CD4-positive, alpha-beta T cell treated with Interleukin-6 at 100 ng/mL for 8 hours (primary cell): ENCODE measurements around the gene PLIN5.
A peak's percentile ranks its signal among the peaks of the same experiment; 100 is the strongest.
"Not testable (repeated sequence)": the region's sequence is repeated elsewhere in the genome, so short reads cannot be mapped to it uniquely, and the experiment has no call there.

Source experiments
- DNase-seq: peaks from one replicate; pipeline ENCODE4 v3.0.0-alpha.2; 2020; ENCODE audit warnings: mixed read lengths, low spot score

PLIN5 gene

DNA sequence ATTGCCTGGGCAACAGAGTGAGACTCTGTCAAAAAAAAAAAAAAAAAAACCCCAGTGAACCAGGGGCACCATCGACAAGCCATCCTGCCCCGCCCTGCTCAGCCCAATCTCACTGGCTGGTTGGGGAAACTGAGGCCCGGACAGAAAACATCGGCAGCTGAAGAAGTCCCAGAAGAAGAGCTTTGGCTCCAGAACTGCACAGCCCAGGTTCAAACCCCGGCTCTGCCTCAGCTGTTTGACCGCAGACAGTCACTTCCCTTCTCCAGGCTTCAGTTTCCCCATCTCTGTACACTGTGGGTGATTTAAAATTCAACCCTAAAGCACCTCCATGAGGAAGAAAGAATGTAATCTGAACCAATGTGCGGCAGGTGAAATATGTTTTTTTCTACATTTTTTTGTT lies 33.9 kb upstream of the PLIN5 start:
- no peak for DNase-seq

DNA sequence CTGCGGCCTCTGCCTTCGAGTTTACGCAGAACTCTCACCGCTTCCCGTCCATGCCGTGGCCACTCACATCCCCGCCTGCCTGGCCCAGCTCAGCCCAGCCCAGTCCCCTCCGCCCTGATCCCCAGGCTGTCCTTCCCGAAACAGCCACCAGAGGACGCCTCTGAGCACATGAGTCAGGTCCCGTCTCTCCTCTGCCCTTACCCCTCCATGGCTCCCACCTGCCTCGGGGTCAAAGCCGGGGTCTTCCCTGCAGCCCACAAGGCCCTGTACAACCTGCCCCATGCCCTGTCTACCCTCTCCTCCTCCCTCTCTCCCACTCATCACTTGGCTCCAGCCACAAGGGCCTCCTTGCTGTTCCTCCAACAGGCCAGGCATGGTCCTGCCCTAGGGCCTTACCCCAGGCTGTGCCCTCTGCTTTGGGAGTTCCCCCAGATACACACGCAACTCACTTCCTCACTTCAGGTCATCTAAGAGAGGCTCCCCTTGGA lies 32.6 kb upstream of the PLIN5 start:
- peak; percentile 36 for DNase-seq

DNA sequence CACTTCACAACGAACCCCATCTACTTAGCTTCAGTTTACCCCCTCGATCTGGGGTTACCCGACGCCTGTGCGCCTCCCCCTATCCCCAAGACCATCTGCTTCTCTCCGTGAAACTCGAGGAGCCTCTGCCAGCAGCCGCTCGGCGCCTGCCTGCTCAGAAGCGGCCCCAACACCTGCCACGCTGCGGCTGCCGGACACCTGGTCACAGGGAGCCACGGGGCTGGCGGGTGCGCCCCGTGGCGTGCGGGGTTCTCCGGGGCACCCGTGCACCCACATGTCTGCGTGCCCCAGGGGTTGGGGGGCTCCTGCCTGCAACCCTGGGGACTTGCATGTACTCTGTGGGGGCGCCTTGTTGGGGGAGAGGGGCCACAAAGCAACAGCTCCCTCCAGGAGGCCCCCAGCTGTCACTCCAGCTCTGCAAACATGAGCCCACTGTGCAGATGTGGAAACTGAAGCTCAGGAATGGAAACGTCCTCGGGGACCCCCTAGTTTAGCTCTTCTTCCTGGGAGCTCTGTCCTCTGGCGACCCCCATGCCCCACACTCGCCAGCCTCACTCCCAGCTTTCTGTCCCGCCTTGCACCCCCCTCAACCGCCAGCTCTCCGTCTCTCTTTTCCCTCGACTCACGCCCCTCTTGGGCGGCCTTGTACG lies 31.5 kb upstream of the PLIN5 start:
- DNase-seq, result no peak

DNA sequence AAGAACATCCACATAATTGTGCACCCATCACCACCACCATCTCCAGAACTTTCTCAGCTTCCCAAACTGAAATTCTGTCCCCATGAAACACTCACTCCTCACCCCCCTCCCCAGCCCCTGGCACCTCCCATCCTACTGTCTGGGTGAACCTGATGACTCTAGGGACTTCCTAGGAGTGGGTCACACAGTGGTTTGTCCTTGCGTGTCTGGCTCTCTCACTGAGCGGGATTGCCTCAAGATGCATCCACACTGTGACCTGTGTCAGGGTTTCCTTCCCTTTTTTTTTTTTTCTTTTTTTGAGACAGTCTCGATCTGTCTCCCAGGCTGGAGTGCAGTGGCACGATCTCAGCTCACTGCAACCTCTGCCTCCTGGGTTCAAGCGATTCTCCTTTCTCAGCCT lies 28.5 kb upstream of the PLIN5 start:
- DNase-seq, result not testable (repeated sequence)

DNA sequence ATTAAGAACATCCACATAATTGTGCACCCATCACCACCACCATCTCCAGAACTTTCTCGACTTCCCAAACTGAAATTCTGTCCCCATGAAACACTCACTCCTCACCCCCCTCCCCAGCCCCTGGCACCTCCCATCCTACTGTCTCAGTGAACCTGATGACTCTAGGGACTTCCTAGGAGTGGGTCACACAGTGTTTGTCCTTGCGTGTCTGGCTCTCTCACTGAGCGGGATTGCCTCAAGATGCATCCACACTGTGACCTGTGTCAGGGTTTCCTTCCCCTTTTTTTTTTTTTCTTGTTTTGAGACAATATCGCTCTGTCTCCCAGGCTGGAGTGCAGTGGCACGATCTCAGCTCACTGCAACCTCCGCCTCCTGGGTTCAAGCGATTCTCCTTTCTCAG lies 27.1 kb upstream of the PLIN5 start:
- not testable (repeated sequence) for DNase-seq

DNA sequence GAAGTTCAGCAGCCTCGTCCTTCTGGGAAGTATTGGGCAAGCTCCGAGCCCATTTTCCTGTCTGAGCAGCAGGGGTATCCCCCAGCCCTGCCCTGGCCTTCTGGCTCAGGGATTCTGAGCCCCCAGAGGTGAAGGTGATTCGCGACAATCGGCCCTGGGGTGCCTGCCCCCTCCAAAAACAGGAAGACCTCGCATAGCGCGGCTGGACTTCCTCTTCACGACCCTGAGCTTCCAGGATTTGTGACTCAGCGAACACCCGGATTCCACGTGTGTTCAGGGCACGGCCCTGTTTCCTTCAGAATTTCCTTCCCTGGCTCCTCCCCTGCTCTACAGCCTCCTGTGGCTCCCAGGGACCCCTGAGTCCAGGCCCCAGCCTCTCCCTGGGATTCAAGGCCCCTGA lies 24.5 kb upstream of the PLIN5 start, which contains the start of gene SEMA6B:
TSS of gene SEMA6B (minus strand) at position 116 of the 400 bp plus-strand sequence. CDS start 1,227 bp downstream, outside the sequence.
- DNase-seq, result no peak

DNA sequence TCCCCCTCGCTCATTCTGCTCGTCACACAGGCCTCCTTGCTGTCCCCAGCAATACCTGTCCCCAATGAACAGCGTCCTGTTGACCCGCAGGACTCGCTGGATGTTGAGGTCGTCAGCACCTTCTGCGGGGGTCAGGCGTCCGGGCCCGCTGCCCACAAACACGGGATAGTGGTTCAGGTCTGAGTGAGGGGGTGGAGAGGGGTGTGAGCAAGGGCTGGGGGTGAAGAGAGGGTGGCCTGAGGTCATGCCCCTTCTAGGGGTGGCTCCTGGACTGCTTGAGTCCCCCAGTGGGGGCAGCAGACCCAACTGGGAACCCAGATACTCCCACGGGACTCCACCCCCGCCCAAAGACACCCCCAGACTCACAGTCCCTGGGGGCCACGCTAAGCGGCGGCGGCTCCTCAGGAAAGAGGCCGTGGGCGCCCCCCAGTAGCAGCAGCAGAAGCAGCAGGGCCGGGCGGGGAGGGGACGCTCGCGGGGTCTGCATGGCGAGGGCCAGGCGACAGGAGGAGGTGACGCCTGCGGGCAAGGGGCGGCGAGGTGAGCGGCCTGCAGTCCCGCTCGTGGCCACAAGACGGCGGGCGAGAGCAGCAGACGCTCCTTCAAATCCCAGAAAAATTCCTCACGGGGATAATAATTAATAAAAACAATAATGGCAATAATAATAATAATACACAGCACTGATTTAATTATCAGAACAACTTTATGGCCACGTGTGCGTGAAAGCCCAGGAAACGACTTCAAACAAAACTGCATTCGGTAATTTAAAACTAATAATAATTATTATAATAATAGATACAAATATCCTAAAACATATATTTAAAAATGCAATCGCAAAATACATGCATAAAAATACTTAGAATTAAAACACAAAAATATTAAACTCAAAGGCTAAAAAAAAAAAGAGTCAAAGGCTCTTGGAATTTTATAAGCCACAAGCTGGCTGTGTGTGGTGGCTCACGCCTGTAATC lies 23.2 kb upstream of the PLIN5 start:
- DNase-seq, result no peak

DNA sequence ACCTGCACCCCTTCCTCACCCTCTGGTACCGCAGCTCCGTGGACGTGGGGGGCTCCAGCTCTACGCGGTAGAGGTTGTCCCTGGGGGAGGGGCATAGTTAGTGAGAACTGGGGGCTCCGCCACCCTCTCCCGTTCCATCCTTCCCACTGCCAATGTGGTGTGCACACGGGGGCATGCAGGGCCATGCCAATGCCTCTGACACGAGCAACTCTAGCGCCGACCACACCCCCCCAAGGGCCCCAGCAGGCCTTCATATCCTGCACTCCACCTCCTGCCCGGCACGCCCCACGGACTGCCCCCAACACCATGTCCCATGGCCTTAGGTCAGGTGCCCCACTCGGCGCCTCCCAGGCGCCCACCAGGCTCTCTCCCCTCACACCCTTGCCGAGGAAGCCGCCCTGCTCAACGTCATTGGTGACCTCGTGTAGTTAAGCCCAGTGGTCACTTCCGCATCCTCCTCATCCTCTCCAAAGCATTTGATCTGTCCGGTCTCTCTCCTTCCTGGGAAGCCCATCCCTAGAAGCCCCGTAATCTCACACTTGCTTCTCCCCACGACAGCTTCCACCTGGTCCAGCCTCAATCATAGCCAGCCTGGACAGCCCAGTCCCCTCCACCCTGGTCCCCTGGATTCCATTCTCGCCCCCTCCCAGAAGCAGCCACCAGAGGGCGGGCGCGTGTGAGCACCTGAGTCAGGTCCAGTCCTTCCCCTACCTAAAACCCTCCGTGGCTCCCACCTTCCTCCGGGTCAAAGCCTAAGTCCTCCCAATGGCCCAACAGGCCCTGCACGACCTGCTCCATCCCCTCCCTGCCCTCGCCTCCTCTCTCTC lies 22.3 kb upstream of the PLIN5 start:
- DNase-seq, result no peak

DNA sequence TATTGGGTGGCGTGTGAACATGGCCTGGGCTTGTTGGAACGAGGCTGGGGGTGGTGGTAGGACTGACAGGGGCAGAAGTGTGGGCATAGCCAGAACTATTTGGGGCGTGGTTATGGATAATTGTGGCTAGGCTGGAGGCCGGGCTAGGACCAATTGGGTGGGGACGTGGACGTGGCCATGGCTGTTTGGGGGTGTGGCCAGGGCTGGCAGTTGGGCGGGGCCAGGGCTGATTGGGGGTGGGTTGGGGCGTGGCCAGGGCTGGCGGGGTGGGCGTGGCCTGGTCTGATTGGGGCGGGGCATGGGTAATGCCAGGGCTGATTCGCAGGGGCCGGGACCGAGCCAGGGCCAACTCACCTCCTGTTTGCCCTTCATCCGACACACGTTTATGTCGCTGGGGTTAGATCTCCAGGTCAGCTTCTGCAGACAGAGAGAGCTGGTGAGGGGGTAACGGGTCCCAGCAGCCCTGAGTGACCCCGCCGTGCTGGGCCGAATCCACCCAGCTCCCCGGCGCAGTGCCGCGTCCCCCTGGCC lies 21.6 kb upstream of the PLIN5 start:
- no peak for DNase-seq

DNA sequence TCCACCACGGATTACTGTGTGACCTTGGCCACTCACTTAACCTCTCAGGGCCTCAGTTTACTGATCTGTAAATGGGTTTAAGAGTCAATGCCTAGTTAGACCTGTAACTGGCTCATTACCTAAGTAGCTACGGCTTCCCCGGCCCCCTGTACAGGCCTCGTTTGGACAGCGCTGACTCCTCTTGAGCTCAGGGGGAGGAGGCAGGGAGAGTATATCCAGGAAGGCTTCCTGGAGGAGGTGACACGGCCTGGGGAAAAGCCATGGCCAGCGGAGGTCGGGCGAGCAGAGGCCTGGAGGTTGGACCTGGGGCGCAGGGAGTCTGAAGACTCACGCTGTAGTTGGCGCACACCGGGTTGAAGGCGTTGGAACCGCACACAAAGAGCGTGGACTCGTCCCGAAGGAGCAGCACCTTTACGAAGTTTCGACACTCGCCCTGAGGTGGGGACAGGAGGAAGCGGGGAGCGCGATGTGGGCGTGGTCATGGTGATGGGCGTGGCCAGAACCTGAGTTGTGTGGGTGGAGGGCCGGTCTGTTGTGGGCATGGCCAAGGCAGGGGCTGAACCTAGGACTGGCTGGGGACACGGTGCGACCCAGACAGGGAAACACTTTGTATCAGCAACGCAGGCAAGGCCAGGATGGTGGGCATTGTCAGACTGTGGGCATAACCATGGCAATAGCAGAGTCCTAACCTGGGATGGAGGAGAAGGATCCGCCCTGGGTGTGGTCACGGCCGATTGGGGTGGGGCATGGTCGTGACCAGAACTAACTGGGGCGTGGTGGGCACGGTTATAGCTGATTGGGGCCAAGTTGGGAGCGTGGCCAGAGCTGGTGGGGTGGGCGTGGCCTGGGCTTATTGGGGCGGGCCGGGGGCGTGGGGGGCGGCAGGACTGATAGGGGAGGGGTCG lies 20.9 kb upstream of the PLIN5 start:
- DNase-seq, result no peak

DNA sequence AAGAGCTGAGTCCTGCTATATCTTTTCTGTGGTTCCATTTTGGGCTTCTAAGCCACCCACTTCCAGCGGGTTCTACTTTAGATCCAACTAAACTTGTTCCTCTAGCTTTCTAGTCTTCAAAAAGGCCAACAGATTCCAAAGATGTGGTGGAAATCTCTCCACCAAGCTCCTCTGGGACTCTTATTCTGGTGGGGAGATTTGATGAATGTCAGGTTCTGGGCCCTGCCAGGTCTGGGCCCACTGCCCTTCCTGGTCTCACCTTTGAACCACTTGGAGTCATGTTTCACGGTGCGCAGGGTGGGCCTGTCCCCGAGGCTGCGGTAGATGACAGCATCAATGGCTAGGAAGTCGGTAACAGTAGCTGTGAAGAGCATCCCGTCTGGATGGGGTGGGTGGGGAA lies 19.7 kb upstream of the PLIN5 start:
- DNase-seq, result no peak

DNA sequence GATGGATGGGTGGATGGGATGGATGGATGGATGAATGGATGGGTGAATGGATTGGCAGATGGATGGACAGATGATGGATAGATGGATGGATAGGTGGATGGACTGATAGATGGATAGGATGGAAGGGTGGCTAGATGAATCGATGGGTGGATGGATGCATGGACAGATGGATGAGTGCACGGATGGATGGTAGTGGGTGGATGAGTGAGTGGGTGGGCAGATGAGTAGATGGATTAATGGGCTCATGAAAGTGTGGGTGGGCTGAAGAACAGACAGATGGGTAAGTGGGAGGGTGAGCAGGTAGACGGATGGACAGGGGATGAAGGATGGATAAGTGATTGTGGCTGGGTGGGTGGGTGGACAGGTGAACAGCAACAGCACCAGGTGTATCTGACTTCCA lies 18.8 kb upstream of the PLIN5 start:
- DNase-seq, result no peak

DNA sequence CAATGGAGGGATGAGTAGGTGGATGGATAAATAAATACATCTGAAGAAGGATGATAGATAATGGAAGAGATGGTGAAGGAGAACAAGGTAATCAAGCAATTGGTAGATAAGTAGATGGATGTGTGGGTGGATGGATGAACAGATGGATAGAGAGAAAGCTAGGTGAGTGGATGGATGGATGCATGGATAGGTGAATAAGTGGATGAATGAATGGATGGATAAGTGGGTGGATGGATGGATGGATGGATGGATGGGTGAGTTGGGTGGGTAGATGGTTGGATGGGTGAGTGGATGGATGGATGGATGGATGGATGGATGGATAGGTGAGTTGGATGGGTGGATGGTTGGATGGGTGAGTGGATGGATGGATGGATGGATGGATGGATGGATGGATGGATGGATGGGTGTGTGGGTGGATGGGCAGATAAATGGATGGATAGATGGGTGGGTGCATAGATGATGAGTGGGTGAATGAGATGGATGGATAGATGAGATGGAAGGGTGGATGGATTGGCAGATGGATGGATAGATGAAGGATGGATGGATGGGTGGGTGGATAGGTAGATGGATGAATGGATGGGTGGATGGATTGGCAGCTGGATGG lies 18.2 kb upstream of the PLIN5 start:
- no peak for DNase-seq

DNA sequence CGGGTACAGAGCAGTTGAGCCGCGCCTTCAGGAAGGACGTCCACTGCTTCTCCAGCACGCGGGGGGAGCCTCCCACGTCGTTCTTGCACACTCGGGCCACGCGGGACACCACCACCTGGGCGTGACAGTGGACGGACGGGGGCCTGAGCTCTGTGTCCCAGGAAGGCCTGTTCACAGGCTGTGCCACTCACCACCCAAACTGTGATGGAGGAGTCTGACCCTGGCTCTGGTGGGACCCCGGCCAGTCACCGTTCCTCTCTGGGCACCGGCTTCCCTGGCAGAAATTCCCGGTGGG lies 17.4 kb upstream of the PLIN5 start:
- no peak for DNase-seq

DNA sequence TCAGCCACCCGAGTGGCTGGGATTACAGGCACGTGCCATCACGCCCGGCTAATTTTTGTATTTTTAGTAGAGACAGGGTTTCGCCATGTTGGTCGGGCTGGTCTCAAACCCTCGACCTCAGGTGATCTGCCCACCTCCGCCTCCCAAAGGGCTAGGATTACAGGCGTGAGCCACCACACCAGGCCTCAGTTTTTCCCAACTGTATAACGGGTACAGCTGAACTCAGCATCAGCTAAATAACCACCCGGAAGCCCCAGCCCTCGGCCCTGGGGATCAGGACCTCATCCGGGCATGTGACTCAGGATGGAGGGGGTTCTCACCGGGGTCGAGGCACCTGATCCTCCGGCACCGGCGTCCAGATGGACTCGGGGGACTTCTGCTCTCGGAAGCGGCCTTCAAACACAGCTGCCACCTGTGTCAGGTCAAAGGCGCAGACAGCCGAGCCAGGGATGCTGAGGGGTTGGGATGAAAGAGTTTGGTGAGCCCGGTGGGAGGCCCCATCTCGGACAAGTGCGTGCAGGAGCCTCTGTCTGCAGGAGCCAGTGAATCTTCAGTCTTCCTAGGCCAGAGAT lies 15.5 kb upstream of the PLIN5 start:
- no peak for DNase-seq

DNA sequence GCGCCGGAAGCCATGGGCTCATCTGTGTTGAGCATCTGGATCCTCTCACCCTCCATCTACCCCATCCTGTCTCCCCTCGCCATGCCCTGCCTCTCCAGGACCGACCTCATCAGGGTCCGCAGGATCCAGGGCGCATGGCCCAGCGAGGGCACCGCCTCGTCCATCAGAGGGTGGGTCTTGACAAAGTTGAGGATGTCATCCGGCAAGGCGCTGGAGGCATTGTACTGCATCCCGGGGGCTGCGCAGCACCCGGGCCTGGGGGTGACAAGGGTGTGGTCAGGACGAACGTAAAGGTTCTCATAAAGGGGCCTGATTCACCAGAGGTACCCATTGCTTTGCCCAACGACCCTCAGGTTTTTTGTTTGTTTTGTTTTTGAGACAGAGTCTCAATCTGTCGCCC lies 15.0 kb upstream of the PLIN5 start:
- no peak for DNase-seq

DNA sequence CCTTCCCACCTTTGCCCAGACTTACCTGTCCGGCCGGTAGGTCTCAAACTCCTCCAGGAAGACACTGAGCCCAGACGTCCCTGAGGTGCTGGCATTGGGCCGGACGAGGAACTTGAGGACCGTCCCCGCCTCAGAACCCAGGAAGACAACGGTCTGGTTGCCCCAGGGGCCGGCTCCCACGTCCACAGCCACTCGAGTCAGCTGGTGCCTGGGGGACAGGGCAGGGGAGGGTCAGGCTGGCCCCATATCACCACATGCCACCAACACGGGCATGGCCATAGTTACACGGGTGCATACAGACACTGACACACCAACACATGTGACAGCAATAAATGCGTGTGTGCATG lies 13.2 kb upstream of the PLIN5 start:
- no peak for DNase-seq

DNA sequence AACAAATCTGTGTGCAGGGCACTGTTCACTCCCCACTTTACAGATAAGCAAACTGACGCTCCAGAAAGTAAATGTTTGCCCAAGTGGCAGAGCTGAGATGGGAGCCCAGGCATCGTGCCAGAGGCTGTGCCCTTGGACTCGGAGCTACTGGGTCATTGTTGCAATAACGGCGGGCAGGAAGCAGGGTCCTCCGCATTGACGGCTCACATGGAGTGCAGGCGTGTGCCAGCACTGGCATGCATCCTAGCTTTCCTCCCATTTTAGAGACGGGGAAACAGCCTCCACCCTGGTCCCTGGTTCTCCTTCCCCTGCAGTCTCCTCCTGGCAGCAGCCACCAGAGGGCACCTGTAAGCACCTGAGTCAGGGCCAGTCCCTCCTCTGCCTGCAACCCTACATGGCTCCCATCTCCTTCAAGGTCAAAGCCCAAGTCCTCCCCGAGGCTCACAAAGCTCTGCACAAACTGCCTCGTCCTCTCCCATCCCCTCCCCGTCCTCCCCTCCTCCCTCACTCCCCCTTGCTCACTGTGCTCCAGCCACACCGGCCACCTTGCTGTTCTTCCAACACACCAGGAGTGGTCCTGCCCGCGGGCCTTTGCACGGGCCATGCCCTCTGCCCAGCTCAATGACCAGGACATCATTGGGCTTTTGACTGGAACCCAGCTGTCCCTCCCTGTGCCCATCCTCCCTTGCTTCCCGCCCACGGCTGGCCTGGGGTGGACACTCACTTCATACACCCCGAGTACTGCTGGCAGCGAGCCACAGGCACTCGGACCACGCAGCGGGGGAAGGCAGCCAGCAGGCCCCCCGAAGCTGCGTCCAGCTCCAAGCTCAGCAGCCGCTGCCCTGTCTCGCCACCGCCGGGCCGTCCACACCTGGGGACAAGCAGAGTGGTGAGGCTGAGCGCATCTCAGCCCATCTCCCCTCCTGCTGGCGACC lies 12.5 kb upstream of the PLIN5 start:
- no peak for DNase-seq
